HepG2 (cell line): ENCODE results near the gene CBX6. TPM values are rescaled to one million over a fixed set of nuclear protein-coding genes. Genes with fewer than 3 reads are reported as not detected.

Experiments
- ATAC-seq: fragments of 200-7000 bp; cut with Tn5 transposase; 3 replicates; pipeline ENCODE4 v1.9.1; 2020; ENCODE audit warnings: mild to moderate bottlenecking, moderate library complexity
- BruUV-seq: library from RNA; stranded (reverse); fragments of 400-500 nt; replicated peaks from 2 replicates; lab custom pipeline; 2021; lab: Mats Ljungman, UMichigan
- CTCF ChIA-PET: fragments of 300-600 bp; formaldehyde crosslinking; extraction: SDS; loops from one replicate; lab custom pipeline; 2021; ENCODE audit warnings: low total read pairs, inconsistent platforms, low intra/inter-chr PET ratio; lab: Yijun Ruan, JAX
- POLR2A ChIA-PET: fragments of 350-600 bp; sonication (Branson Sonifier 250); formaldehyde crosslinking; loops from one replicate; lab custom pipeline; 2020; ENCODE audit warnings: antibody characterized with exemption, inconsistent platforms; lab: Yijun Ruan, JAX
- DNase-seq: peaks from one replicate; pipeline ENCODE4 v3.0.0-alpha.2; 2015; ENCODE audit warnings: low spot score
- FAIRE-seq: peaks from 3 replicates; lab custom pipeline; 2011; peaks lifted over from hg19 to GRCh38; lab: Jason Lieb, UNC
- H2AFZ ChIP-seq: one replicate; pipeline ENCODE4 v1.6.1; 2011; ENCODE audit warnings: low read length, inconsistent platforms
- H3K27ac ChIP-seq: fragments of 300-600 bp; 3 replicates; pipeline ENCODE4 v1.8.0; 2011; ENCODE audit warnings: mixed run types, mild to moderate bottlenecking, mixed read lengths, low read length, inconsistent platforms; ENCODE audit not compliant: insufficient read depth; ENCODE audit errors: extremely low read length
- H3K27me3 ChIP-seq, 2 experiments: fragments of 200-600 bp in 1 of 2; 2 replicates in 1 of 2; 3 replicates in 1 of 2; pipeline versions ENCODE4 v1.6.0 to v1.8.0; 2011; ENCODE audit warnings: low read length in 2 of 2, mild to moderate bottlenecking in 2 of 2, moderate library complexity in 2 of 2, inconsistent platforms in 1 of 2; ENCODE audit not compliant: insufficient read depth in 2 of 2, control insufficient read depth in 1 of 2
- H3K36me3 ChIP-seq, 2 experiments: fragments of 200-600 bp in 1 of 2; replicated peaks in 1 of 2; 2 replicates in 1 of 2; 3 replicates in 1 of 2; pipeline versions ENCODE4 v1.5.1 to v1.8.0; 2011; ENCODE audit warnings: low read length in 2 of 2, inconsistent platforms in 1 of 2; ENCODE audit not compliant: insufficient read depth in 2 of 2, control insufficient read depth in 1 of 2
- H3K4me1 ChIP-seq: 2 replicates; pipeline ENCODE4 v1.5.1; 2012; ENCODE audit warnings: low read length, inconsistent platforms; ENCODE audit not compliant: insufficient read depth
- H3K4me2 ChIP-seq: 2 replicates; pipeline ENCODE4 v1.6.0; 2011; ENCODE audit warnings: low read depth, low read length, inconsistent platforms
- H3K4me3 ChIP-seq, 3 experiments: fragments of 200-600 bp in 1 of 3; sonication (generic), shearing (Covaris generic) in 1 of 3; replicated peaks in 1 of 3; 2 replicates each; pipeline ENCODE4 v1.5.1; 2011 to 2016; ENCODE audit warnings: low read length in 3 of 3, inconsistent platforms in 2 of 3, low read depth in 2 of 3, mild to moderate bottlenecking in 2 of 3, control low read depth in 1 of 3, mixed read lengths in 1 of 3; ENCODE audit not compliant: insufficient read depth in 1 of 3
- H3K79me2 ChIP-seq: one replicate; pipeline ENCODE4 v1.6.1; 2011; ENCODE audit warnings: low read length, inconsistent platforms; ENCODE audit not compliant: insufficient read depth
- H3K9ac ChIP-seq: 2 replicates; pipeline ENCODE4 v1.6.0; 2011; ENCODE audit warnings: mild to moderate bottlenecking, low read depth, low read length, inconsistent platforms; ENCODE audit not compliant: insufficient read depth
- H3K9me3 ChIP-seq: 2 replicates; pipeline ENCODE4 v1.5.1; 2012; ENCODE audit warnings: mild to moderate bottlenecking, low read length
- H4K20me1 ChIP-seq: 2 replicates; pipeline ENCODE4 v1.6.0; 2011; ENCODE audit warnings: inconsistent platforms, mild to moderate bottlenecking, low read length, moderate library complexity; ENCODE audit not compliant: insufficient read depth
- DRAP1 ChIP-seq: IDR thresholded peaks from 2 replicates; pipeline ENCODE4 v1.6.1; 2016; ENCODE audit warnings: missing genetic modification reagents, missing compliant biosample characterization
- FOSL2 ChIP-seq: sonication (generic); formaldehyde crosslinking; IDR thresholded peaks from 2 replicates; pipeline ENCODE4 v1.4.0; 2020; ENCODE audit warnings: missing genetic modification reagents
- FOXA1 ChIP-seq, 2 experiments: fragments of 450-650 bp in 1 of 2; sonication (generic) in 1 of 2; formaldehyde crosslinking in 1 of 2; IDR thresholded peaks; 2 replicates each; pipeline versions ENCODE4 v1.4.0 to v1.6.1; 2016 to 2020; ENCODE audit warnings: missing genetic modification reagents in 1 of 2
- GTF2F1 ChIP-seq: fragments of 150-350 bp; IDR thresholded peaks from 2 replicates; pipeline ENCODE4 v1.6.1; 2014; ENCODE audit warnings: low read length
- KLF12 ChIP-seq: sonication (generic); formaldehyde crosslinking; IDR thresholded peaks from 2 replicates; pipeline ENCODE4 v1.4.0; 2020; ENCODE audit warnings: missing genetic modification reagents, borderline replicate concordance
- NFYB ChIP-seq: sonication (generic); formaldehyde crosslinking; IDR thresholded peaks from 2 replicates; pipeline ENCODE4 v1.4.0; 2020; ENCODE audit warnings: missing genetic modification reagents
- NFYC ChIP-seq: IDR thresholded peaks from 2 replicates; pipeline ENCODE4 v1.6.1; 2016; ENCODE audit warnings: missing genetic modification reagents, missing compliant biosample characterization
- PPARG ChIP-seq: conservative IDR thresholded peaks from 2 replicates; pipeline ENCODE4 v1.6.1; 2016; ENCODE audit warnings: missing biosample characterization, missing genetic modification reagents
- TBP ChIP-seq: sonication (generic); formaldehyde crosslinking; IDR thresholded peaks from 2 replicates; pipeline ENCODE4 v1.5.0; 2020; ENCODE audit warnings: missing genetic modification reagents
- ZMYM4 ChIP-seq: sonication (generic); formaldehyde crosslinking; IDR thresholded peaks from 2 replicates; pipeline ENCODE4 v1.8.1; 2023; ENCODE audit warnings: mild to moderate bottlenecking, missing genetic modification reagents
- ZNF143 ChIP-seq: sonication (generic); formaldehyde crosslinking; IDR thresholded peaks from 2 replicates; pipeline ENCODE4 v1.4.0; 2020; ENCODE audit warnings: missing genetic modification reagents
- ZNF18 ChIP-seq: sonication (generic); formaldehyde crosslinking; IDR thresholded peaks from 2 replicates; pipeline ENCODE4 v1.8.0; 2022; ENCODE audit warnings: mild to moderate bottlenecking, missing genetic modification reagents; ENCODE audit not compliant: insufficient replicate concordance
- ZNF264 ChIP-seq: sonication (generic); formaldehyde crosslinking; IDR thresholded peaks from 2 replicates; pipeline ENCODE4 v1.4.0; 2020; ENCODE audit warnings: missing genetic modification reagents
- ZNF552 ChIP-seq: sonication (generic); formaldehyde crosslinking; IDR thresholded peaks from 2 replicates; pipeline ENCODE4 v1.9.0; 2022; ENCODE audit warnings: missing genetic modification reagents, mild to moderate bottlenecking, borderline replicate concordance
- ZNF564 ChIP-seq: sonication (generic); formaldehyde crosslinking; IDR thresholded peaks from 2 replicates; pipeline ENCODE4 v1.8.1; 2023; ENCODE audit warnings: mild to moderate bottlenecking, missing genetic modification reagents
- ZNF574 ChIP-seq: sonication (generic); formaldehyde crosslinking; IDR thresholded peaks from 2 replicates; pipeline ENCODE4 v1.4.0; 2020; ENCODE audit warnings: missing genetic modification reagents
- ZNF768 ChIP-seq: sonication (generic); formaldehyde crosslinking; IDR thresholded peaks from 2 replicates; pipeline ENCODE4 v1.4.0; 2020; ENCODE audit warnings: missing genetic modification reagents
- WGBS: methylation state at CpG from one replicate; pipeline ENCODE4 v1.1.6; 2017; ENCODE audit warnings: low lambda C conversion rate; 5-methylcytosine and 5-hydroxymethylcytosine counted together
- in situ Hi-C: cut with HindIII; loops from 2 replicates; pipeline ENCODE4 v1.10.0; 2017; ENCODE audit warnings: low pct_unique_long_range_greater_than_20kb; ENCODE audit not compliant: extremely low pct_ligation_motif_present
- intact Hi-C: fragments of 100-400 bp; cut with micrococcal nuclease; formaldehyde crosslinking; loops from one replicate; pipeline ENCODE4 v1.10.0; 2022; ENCODE audit not compliant: unreplicated experiment
- polyA plus RNA-seq, 8 experiments: library from polyadenylated mRNA; depleted of rRNA in 3 of 8; stranded (reverse) in 7 of 8; unstranded in 1 of 8; fragments of >200 nt; fragmentation: Illumina TruSeq in 4 of 8; extraction: Trizol in 4 of 8; gene quantifications; 2 replicates each; pipeline versions ENCODE4 v1.2.1 to v1.2.3, GENCODE V29; 2011 to 2016; ENCODE audit warnings: low read depth in 4 of 8, missing spikeins in 1 of 8, mixed read lengths in 1 of 8; ENCODE audit not compliant: insufficient read depth in 1 of 8
- total RNA-seq, 5 experiments: library from RNA; depleted of rRNA; stranded (reverse); fragments of >200 nt; fragmentation: Illumina TruSeq; extraction: Trizol; gene quantifications; 2 replicates each; pipeline ENCODE4 v1.2.3, GENCODE V29; 2016; ENCODE audit warnings: low read depth in 1 of 5

Gene CBX6
- total and polyA plus RNA-seq, 2 of the 13 experiments (the other 11 are each of a cell fraction or from before 2014, with no cell fraction given), result 1.7 to 6.5 TPM

- no peak for TF ChIP-seq ZNF552
- TF ChIP-seq ZNF564, result 0 out of 2 replicates have a peak, but pooled peaks have one; percentile 44
- no peak for TF ChIP-seq ZNF264 (CRISPR knock-in tag)
- no peak for TF ChIP-seq ZNF18
Measured at GRCh38 chr22:38872172-38872830, at the start of gene CBX6 (continued).

GRCh38 chr22:38921806-38922205, 49.8 kb upstream of the CBX6 start:
- Histone ChIP-seq H3K27me3 (no peaks in the 10 kb centered on the region), H2AFZ (no peak overlapping the region), H3K4me1 (peaks cover 53% of the 10 kb centered on the region), H4K20me1 (no peaks in the 10 kb centered on the region), H3K9ac (no peak overlapping the region), H3K36me3 (no peaks in the 10 kb centered on the region), H3K9me3 (no peaks in the 10 kb centered on the region), H3K4me2 (peak overlapping the region; percentile 42), H3K79me2 (no peaks in the 10 kb centered on the region), H3K27ac (no peak overlapping the region), H3K4me3 (no peak overlapping the region)
- TF ChIP-seq NFYC (CRISPR knock-in tag) (peak; percentile 67), PPARG (CRISPR knock-in tag) (no peak), FOXA1 (IDR thresholded peaks at IDR 0.05) (no peak), FOXA1 (CRISPR knock-in tag; IDR thresholded peaks at IDR 0.05) (peak; percentile 66), GTF2F1 (no peak), DRAP1 (CRISPR knock-in tag) (0 out of 2 replicates have a peak, but pooled peaks have one; percentile 16), FOSL2 (CRISPR knock-in tag) (0 out of 2 replicates have a peak, but pooled peaks have one; percentile 6), ZNF768 (CRISPR knock-in tag) (no peak), TBP (CRISPR knock-in tag) (no peak), KLF12 (CRISPR knock-in tag) (no peak), ZNF143 (peak; percentile 62), NFYB (CRISPR knock-in tag) (peak; percentile 73), ZMYM4 (0 out of 2 replicates have a peak, but pooled peaks have one; percentile 7), ZNF574 (no peak)
- no peak for ATAC-seq
- BruUV-seq, result no TSS peak
- in situ Hi-C loops (no loop called here), intact Hi-C loops (loop anchor here (5.0 kb wide), 1 partner anchor 50 kb away; no protein-coding TSS in a partner anchor)
- no peak for FAIRE-seq
- WGBS, result 15% methylated on average over 4 of the region's 4 CpGs
- ChIA-PET POLR2A (no interaction called here), CTCF (no interaction called here)
- DNase-seq, result peak; percentile 44
